A549 (cell line): Measurements from ENCODE around the gene GGT5. TPM values are rescaled to one million over a fixed set of nuclear protein-coding genes. Genes with fewer than 3 reads are reported as not detected.

Experiments
- ATAC-seq, 2 experiments: fragments of 200-7000 bp in 1 of 2; fragments of >200 bp in 1 of 2; cut with Nextera tagmentation in 1 of 2; cut with Tn5 transposase in 1 of 2; 3 replicates each; pipeline versions ENCODE4 v1.8.0 to v1.9.1; 2018 to 2020; ENCODE audit warnings: mild to moderate bottlenecking in 1 of 2, moderate library complexity in 1 of 2
- CTCF ChIA-PET: fragments of 300-600 bp; sonication (Branson Sonifier 250); formaldehyde crosslinking; extraction: SDS; loops from one replicate; lab custom pipeline; 2021; ENCODE audit warnings: antibody characterized with exemption, inconsistent platforms; lab: Yijun Ruan, JAX
- POLR2A ChIA-PET: fragments of 350-600 bp; formaldehyde crosslinking; extraction: SDS; loops from one replicate; lab custom pipeline; 2021; ENCODE audit warnings: antibody characterized with exemption, inconsistent platforms; lab: Yijun Ruan, JAX
- DNase-seq, 2 experiments: peaks; one replicate each; pipeline versions ENCODE4 v3.0.0 to v3.0.0-alpha.2; 2011 to 2016; ENCODE audit warnings: low read depth in 1 of 2, low spot score in 1 of 2
- FAIRE-seq: peaks from 2 replicates; lab custom pipeline; 2011; peaks lifted over from hg19 to GRCh38; lab: Jason Lieb, UNC
- H3K27ac ChIP-seq, 2 experiments: fragments of >200 bp; sonication (Bioruptor Twin); formaldehyde crosslinking; 3 replicates each; pipeline ENCODE4 v1.5.1; 2016 to 2017
- H3K4me1 ChIP-seq: fragments of >200 bp; sonication (Bioruptor Twin); formaldehyde crosslinking; 3 replicates; pipeline ENCODE4 v1.6.1; 2016
- H3K4me2 ChIP-seq: fragments of >200 bp; sonication (Bioruptor Twin); formaldehyde crosslinking; 3 replicates; pipeline ENCODE4 v1.6.1; 2016
- H3K4me3 ChIP-seq: fragments of >200 bp; sonication (Bioruptor Twin); formaldehyde crosslinking; 3 replicates; pipeline ENCODE4 v1.5.1; 2016
- H3K9me3 ChIP-seq: fragments of >200 bp; sonication (Bioruptor Twin); formaldehyde crosslinking; 3 replicates; pipeline ENCODE4 v1.6.1; 2016
- ATOH8 ChIP-seq: fragments of 250-450 bp; sonication (Bioruptor Pico); IDR thresholded peaks from 2 replicates; pipeline ENCODE4 v1.5.0; 2020; ENCODE audit warnings: low read depth, mild to moderate bottlenecking, moderate library complexity
- BHLHE40 ChIP-seq: IDR thresholded peaks from 2 replicates; pipeline ENCODE4 v1.6.1; 2012; ENCODE audit warnings: low read depth, low read length, inconsistent platforms
- CHD2 ChIP-seq: fragments of 150-350 bp; IDR thresholded peaks from 2 replicates; pipeline ENCODE4 v1.6.1; 2014; ENCODE audit warnings: low read length; ENCODE audit not compliant: partially characterized antibody
- CTCF ChIP-seq: fragments of >200 bp; sonication (Bioruptor Twin); formaldehyde crosslinking; IDR thresholded peaks from 3 replicates; pipeline ENCODE4 v1.5.1; 2016
- ELK1 ChIP-seq: fragments of 150-350 bp; IDR thresholded peaks from 2 replicates; pipeline ENCODE4 v1.6.1; 2014; ENCODE audit warnings: low read depth, mild to moderate bottlenecking, low read length
- EP300 ChIP-seq, 2 experiments: fragments of >200 bp; sonication (Bioruptor Twin); formaldehyde crosslinking; IDR thresholded peaks; 2 replicates in 1 of 2; 3 replicates in 1 of 2; pipeline ENCODE4 v1.6.1; 2016 to 2017
- ESRRA ChIP-seq: fragments of 150-350 bp; IDR thresholded peaks from 2 replicates; pipeline ENCODE4 v1.6.1; 2014; ENCODE audit warnings: mild to moderate bottlenecking, low read length, borderline replicate concordance
- FOSB ChIP-seq: fragments of 250-450 bp; sonication (Bioruptor Pico); IDR thresholded peaks from 2 replicates; pipeline ENCODE4 v1.5.0; 2020; ENCODE audit warnings: mild to moderate bottlenecking, moderate library complexity
- JUN ChIP-seq, 2 experiments: fragments of >200 bp; sonication (Bioruptor Twin); formaldehyde crosslinking; IDR thresholded peaks; 2 replicates in 1 of 2; 3 replicates in 1 of 2; pipeline ENCODE4 v1.6.1; 2016 to 2017
- MAX ChIP-seq: IDR thresholded peaks from 2 replicates; pipeline ENCODE4 v1.6.1; 2012
- MAZ ChIP-seq: fragments of 150-350 bp; IDR thresholded peaks from 2 replicates; pipeline ENCODE4 v1.6.1; 2014; ENCODE audit warnings: antibody characterized with exemption, low read depth, low read length, borderline replicate concordance
- MYC ChIP-seq: IDR thresholded peaks from 2 replicates; pipeline ENCODE4 v1.6.1; 2012; ENCODE audit warnings: mild to moderate bottlenecking, inconsistent platforms, low read length, improper control_type of control experiment, borderline replicate concordance
- POLR2A ChIP-seq: IDR thresholded peaks from 2 replicates; pipeline ENCODE4 v1.6.1; 2012; ENCODE audit warnings: mild to moderate bottlenecking, low read length
- RAD21 ChIP-seq, 2 experiments: fragments of >200 bp in 1 of 2; sonication (Bioruptor Twin) in 1 of 2; formaldehyde crosslinking in 1 of 2; IDR thresholded peaks in 1 of 2; conservative IDR thresholded peaks in 1 of 2; 2 replicates in 1 of 2; 3 replicates in 1 of 2; pipeline ENCODE4 v1.6.1; 2012 to 2018; ENCODE audit warnings: inconsistent platforms in 1 of 2
- REST ChIP-seq: fragments of 200-600 bp; sonication (generic); IDR thresholded peaks from 2 replicates; pipeline ENCODE4 v1.6.1; 2016; ENCODE audit warnings: antibody characterized with exemption, mild to moderate bottlenecking, moderate library complexity
- SMC3 ChIP-seq: fragments of >200 bp; sonication (Bioruptor Twin); formaldehyde crosslinking; IDR thresholded peaks from 3 replicates; pipeline ENCODE4 v1.6.1; 2018; ENCODE audit warnings: inconsistent platforms
- ZFP36 ChIP-seq: fragments of 450-650 bp; IDR thresholded peaks from 2 replicates; pipeline ENCODE4 v1.6.1; 2014; ENCODE audit warnings: borderline replicate concordance; ENCODE audit not compliant: partially characterized antibody
- ZNF302 ChIP-seq: fragments of 250-450 bp; sonication (Bioruptor Pico); IDR thresholded peaks from 2 replicates; pipeline ENCODE4 v1.9.0; 2021; ENCODE audit warnings: inconsistent platforms, mild to moderate bottlenecking, moderate library complexity
- WGBS: methylation state at CpG from one replicate; pipeline ENCODE4 v1.1.6; 2017; ENCODE audit errors: missing lambda C conversion rate; 5-methylcytosine and 5-hydroxymethylcytosine counted together
- polyA plus RNA-seq, 4 experiments: library from polyadenylated mRNA; depleted of rRNA in 3 of 4; stranded (reverse); fragments of >200 nt; fragmentation: RNase III in 1 of 4; extraction: RNeasy Plus Mini Kit Qiagen cat#74134 plus additional on column Dnase treatment in 1 of 4; gene quantifications; 2 replicates in 3 of 4; 3 replicates in 1 of 4; pipeline ENCODE4 v1.2.3, GENCODE V29; 2011 to 2017

The GGT5 gene
- polyA plus RNA-seq, 2 of the 4 experiments (the other 2 are of a cell fraction): 2.5 to 3.1 TPM

- TF ChIP-seq FOSB (CRISPR knock-in tag) (no peak), BHLHE40 (no peak), CHD2 (no peak), POLR2A (no peak), ELK1 (no peak), MYC (no peak), ZNF302 (no peak)
- Histone ChIP-seq H3K4me1 (peaks cover 28% of the 10 kb centered on the region), H3K9me3 (peaks cover 6% of the 10 kb centered on the region), H3K4me3 (no peak overlapping the region), H3K4me2 (peak overlapping the region; percentile 38), H3K27ac (peak overlapping the region; percentile 93 to 96)
- no peak for FAIRE-seq
- POLR2A ChIA-PET: interaction anchor here (1.5 kb wide), 1 partner anchor 57 kb away, joined by 6 read pairs; no protein-coding TSS in a partner anchor
- ATAC-seq: peak in 1 of 2 experiments; percentile 12; a peak in 3 of 6 replicates
- DNase-seq: no peak
- 43% methylated on average over 7 of the region's 14 CpGs for WGBS
- CTCF ChIA-PET: interaction anchor here (0.7 to 6.3 kb wide), 32 partner anchors 11 to 340 kb away, joined by 3 to 61 read pairs (median 5); partner anchors contain the start of genes GGT5, GSTT4 and SUSD2
These were observed 54.7 kb downstream of the GGT5 start for GRCh38 chr22:24190159-24190540.

GRCh38 chr22:24189249-24190158, 55.4 kb downstream of the GGT5 start:
- peak; percentile 98 for TF ChIP-seq RAD21 (conservative IDR thresholded peaks at IDR 0.05 in 1 of 2, IDR thresholded peaks at IDR 0.05 in 1 of 2)
- 0 out of 2 replicates have a peak, but pooled peaks have one; percentile 24 for TF ChIP-seq MAX
- peak; percentile 80 for TF ChIP-seq CTCF
- no peak for TF ChIP-seq REST
- TF ChIP-seq ESRRA: no peak
- no peak for TF ChIP-seq ATOH8
- TF ChIP-seq EP300 (IDR thresholded peaks at IDR 0.05): peak in 1 of 2 experiments; percentile 48; a peak in 1 of 5 replicates
- peak in 1 of 2 experiments; percentile 37; a peak in 1 of 5 replicates for TF ChIP-seq JUN (IDR thresholded peaks at IDR 0.05)
- 0 out of 2 replicates have a peak, but pooled peaks have one; percentile 23 for TF ChIP-seq MAZ
- TF ChIP-seq ZFP36: peak; percentile 65
- TF ChIP-seq SMC3: peak; percentile 96
- peak; percentile 70 to 84 for DNase-seq
- Histone ChIP-seq H3K27ac (peak overlapping the region; percentile 93 to 96), H3K9me3 (peaks cover 6% of the 10 kb centered on the region), H3K4me3 (no peak overlapping the region), H3K4me1 (peaks cover 28% of the 10 kb centered on the region), H3K4me2 (peak overlapping the region; percentile 38)
- no peak for FAIRE-seq
- 8% methylated on average over 9 of the region's 23 CpGs for WGBS
- ChIA-PET POLR2A (interaction anchor here (1.0 to 1.5 kb wide), 2 partner anchors 58 to 179 kb away, joined by 3 to 6 read pairs; partner anchors contain the start of gene CABIN1), CTCF (interaction anchor here (0.6 to 6.3 kb wide), 38 partner anchors 10 to 340 kb away, joined by 3 to 61 read pairs (median 5); partner anchors contain the start of genes GGT5, GSTT4 and SUSD2)
- peak; percentile 87 to 93 for ATAC-seq
